ENCODE results near the gene OSBPL10. TPM values are rescaled to one million over a fixed set of nuclear protein-coding genes. Genes with fewer than 3 reads are reported as not detected.

The OSBPL10 gene
- total and polyA plus RNA-seq, 2 donors (not counting 1 experiment from before 2014, with no cell fraction given): 88.5 to 310 TPM

GRCh38 chr3:31829010-31829409, 152.1 kb downstream of the OSBPL10 start:
- H3K4me3 Mint-ChIP-seq: no peak overlapping the region
- Histone ChIP-seq H3K79me2 (ENCODE audit: control insufficient read depth, insufficient read depth, low read length) (peaks cover 59% of the 10 kb centered on the region), H3K27ac (ENCODE audit: low read length in 2 of 2) (no peak overlapping the region), H4K20me1 (ENCODE audit: control insufficient read depth, insufficient read depth, low read length, poor library complexity, severe bottlenecking) (peaks cover 46% of the 10 kb centered on the region), H2AFZ (ENCODE audit: insufficient read depth, low read depth, low read length, poor library complexity, severe bottlenecking) (no peak overlapping the region), H3K9me3 (ENCODE audit: control extremely low read depth in 1 of 3, control insufficient read depth in 2 of 3, insufficient read depth in 1 of 3, low read length in 2 of 3) (no peaks in the 10 kb centered on the region), H3K27me3 (replicated peaks in 1 of 4; ENCODE audit: control extremely low read depth in 1 of 4, control insufficient read depth in 3 of 4, insufficient read depth in 4 of 4, low read length in 3 of 4) (no peaks in the 10 kb centered on the region), H3K4me1 (ENCODE audit: control insufficient read depth in 2 of 2, insufficient read depth in 2 of 2, low read length in 2 of 2) (no peaks in the 10 kb centered on the region), H3K9ac (ENCODE audit: low read length) (no peak overlapping the region), H3K4me3 (ENCODE audit: control extremely low read depth in 1 of 5, extremely low read depth in 1 of 5, insufficient read depth in 1 of 5, low read depth in 2 of 5, low read length in 4 of 5) (no peak overlapping the region), H3K36me3 (replicated peaks in 1 of 2; ENCODE audit: control extremely low read depth in 1 of 2, control insufficient read depth in 1 of 2, extremely low read depth in 1 of 2, insufficient read depth in 2 of 2, low read length in 1 of 2) (peaks cover 7 to 61% of the 10 kb centered on the region in 2 experiments), H3K4me2 (replicated peaks; ENCODE audit: low read depth, low read length, poor library complexity, severe bottlenecking) (no peak overlapping the region)
- intact Hi-C loops (cut with micrococcal nuclease): no loop called here
- no peaks in the 10 kb centered on the region for H3K9me3 Mint-ChIP-seq (ENCODE audit: insufficient read depth)
- ATAC-seq (ENCODE audit: low read depth): no peak
- DNase-seq: no peak
- TF ChIP-seq CTCF (IDR thresholded peaks at IDR 0.05) (no peak), EZH2 (IDR thresholded peaks at IDR 0.05; ENCODE audit: borderline replicate concordance, insufficient read depth, low read depth, low read length, poor library complexity, severe bottlenecking) (no peak)
- ChIA-PET CTCF (no interaction called here), POLR2A (no interaction called here)
- H3K27me3 Mint-ChIP-seq: no peaks in the 10 kb centered on the region
- peaks cover 26% of the 10 kb centered on the region for H3K4me1 Mint-ChIP-seq
- 78% methylated on average over 6 of the region's 6 CpGs for WGBS (ENCODE audit: insufficient coverage)
- peak overlapping the region; percentile 56 for H3K27ac Mint-ChIP-seq

GRCh38 chr3:31828007-31828406, 153.1 kb downstream of the OSBPL10 start:
- Mint-ChIP-seq H3K4me3 (no peak overlapping the region), H3K27ac (no peak overlapping the region), H3K4me1 (peaks cover 22% of the 10 kb centered on the region), H3K9me3 (ENCODE audit: insufficient read depth) (no peaks in the 10 kb centered on the region), H3K27me3 (no peaks in the 10 kb centered on the region)
- intact Hi-C loops (cut with micrococcal nuclease): no loop called here
- H4K20me1 ChIP-seq (ENCODE audit: control insufficient read depth, insufficient read depth, low read length, poor library complexity, severe bottlenecking): peaks cover 45% of the 10 kb centered on the region
- H3K4me1 ChIP-seq (ENCODE audit: control insufficient read depth in 2 of 2, insufficient read depth in 2 of 2, low read length in 2 of 2): no peaks in the 10 kb centered on the region
- H2AFZ ChIP-seq (ENCODE audit: insufficient read depth, low read depth, low read length, poor library complexity, severe bottlenecking): no peak overlapping the region
- H3K27ac ChIP-seq (ENCODE audit: low read length in 2 of 2): no peak overlapping the region
- CTCF ChIA-PET: no interaction called here
- ATAC-seq (ENCODE audit: low read depth) (no peak), DNase-seq (no peak)
- no peak overlapping the region for H3K4me3 ChIP-seq (ENCODE audit: control extremely low read depth in 1 of 5, extremely low read depth in 1 of 5, insufficient read depth in 1 of 5, low read depth in 2 of 5, low read length in 4 of 5)
- H3K4me2 ChIP-seq (replicated peaks; ENCODE audit: low read depth, low read length, poor library complexity, severe bottlenecking): no peak overlapping the region
- WGBS (ENCODE audit: insufficient coverage): no CpG with 5 or more reads among the region's 1 CpG
- peaks cover 8 to 69% of the 10 kb centered on the region in 2 experiments for H3K36me3 ChIP-seq (replicated peaks in 1 of 2; ENCODE audit: control extremely low read depth in 1 of 2, control insufficient read depth in 1 of 2, extremely low read depth in 1 of 2, insufficient read depth in 2 of 2, low read length in 1 of 2)
- H3K9me3 ChIP-seq (ENCODE audit: control extremely low read depth in 1 of 3, control insufficient read depth in 2 of 3, insufficient read depth in 1 of 3, low read length in 2 of 3): no peaks in the 10 kb centered on the region
- peaks cover 58% of the 10 kb centered on the region for H3K79me2 ChIP-seq (ENCODE audit: control insufficient read depth, insufficient read depth, low read length)
- POLR2A ChIA-PET: no interaction called here
- no peak overlapping the region for H3K9ac ChIP-seq (ENCODE audit: low read length)
- TF ChIP-seq EZH2 (IDR thresholded peaks at IDR 0.05; ENCODE audit: borderline replicate concordance, insufficient read depth, low read depth, low read length, poor library complexity, severe bottlenecking) (no peak), CTCF (IDR thresholded peaks at IDR 0.05) (no peak)
- H3K27me3 ChIP-seq (replicated peaks in 1 of 4; ENCODE audit: control extremely low read depth in 1 of 4, control insufficient read depth in 3 of 4, insufficient read depth in 4 of 4, low read length in 3 of 4): no peaks in the 10 kb centered on the region

Measured in B cell (primary cell).